H1 (cell line): ENCODE measurements around the gene NUP42. TPM values are rescaled to one million over a fixed set of nuclear protein-coding genes. Genes with fewer than 3 reads are reported as not detected.

Source experiments
- CHD1 ChIP-seq: IDR thresholded peaks from 2 replicates; pipeline ENCODE4 v1.6.1; 2012; ENCODE audit warnings: low read depth, low read length, improper control_type of control experiment
- EGR1 ChIP-seq: IDR thresholded peaks from 2 replicates; pipeline ENCODE4 v1.6.1; 2011; ENCODE audit warnings: low read depth, low read length, borderline replicate concordance
- GABPA ChIP-seq: IDR thresholded peaks from 2 replicates; pipeline ENCODE4 v1.6.1; 2011; ENCODE audit warnings: mild to moderate bottlenecking, low read length, moderate library complexity, borderline replicate concordance; ENCODE audit not compliant: insufficient read depth
- PHF8 ChIP-seq: fragments of 200-600 bp; sonication (generic); conservative IDR thresholded peaks from 2 replicates; pipeline ENCODE4 v1.7.1; 2012; ENCODE audit warnings: low read depth, mild to moderate bottlenecking, inconsistent platforms, low read length, moderate library complexity
- POLR2A ChIP-seq, 2 experiments: IDR thresholded peaks; 1 replicate in 1 of 2; 2 replicates in 1 of 2; pipeline ENCODE4 v1.6.1; 2011; ENCODE audit warnings: low read depth in 2 of 2, low read length in 2 of 2, mild to moderate bottlenecking in 2 of 2; ENCODE audit errors: control extremely low read depth in 1 of 2
- SAP30 ChIP-seq: fragments of 300-600 bp; sonication (generic); IDR thresholded peaks from 2 replicates; pipeline ENCODE4 v1.7.1; 2012; ENCODE audit warnings: low read length, moderate library complexity, mild to moderate bottlenecking, inconsistent platforms; ENCODE audit not compliant: insufficient read depth, insufficient replicate concordance
- SUZ12 ChIP-seq: fragments of 200-600 bp; sonication (generic); IDR thresholded peaks from 2 replicates; pipeline ENCODE4 v1.6.1; 2012; ENCODE audit warnings: mild to moderate bottlenecking, inconsistent platforms, low read length, moderate library complexity, mixed read lengths
- polyA plus RNA-seq, 7 experiments: library from polyadenylated mRNA; depleted of rRNA in 3 of 7; stranded (reverse) in 5 of 7; unstranded in 2 of 7; fragments of >200 nt in 5 of 7; fragments of 200-250 nt in 2 of 7; gene quantifications; 1 replicate in 5 of 7; 2 replicates in 1 of 7; 4 replicates in 1 of 7; pipeline versions ENCODE4 v1.2.1 to v1.2.3, GENCODE V29; 2011 to 2013; ENCODE audit warnings: missing spikeins in 2 of 7, mixed read lengths in 2 of 7
- total RNA-seq: library from RNA; stranded (reverse); fragmentation: NEBNext Ultra II Directional; extraction: Animal tissue kit (Norgen Biotek cat#: 25700); gene quantifications from 2 replicates; pipeline ENCODE4 v1.2.1, GENCODE V29; 2021
- TF ChIP-seq, protein P1 (sequence below): fragments of 300-600 bp; sonication (generic); IDR thresholded peaks from 2 replicates; pipeline ENCODE4 v1.7.1; 2012; ENCODE audit warnings: low read length, moderate library complexity, mild to moderate bottlenecking, inconsistent platforms; ENCODE audit not compliant: insufficient replicate concordance

Gene NUP42
- total and polyA plus RNA-seq, 2 of the 8 experiments (the other 6 are each of a cell fraction or from before 2014, with no cell fraction given): 31.8 to 41.2 TPM

DNA sequence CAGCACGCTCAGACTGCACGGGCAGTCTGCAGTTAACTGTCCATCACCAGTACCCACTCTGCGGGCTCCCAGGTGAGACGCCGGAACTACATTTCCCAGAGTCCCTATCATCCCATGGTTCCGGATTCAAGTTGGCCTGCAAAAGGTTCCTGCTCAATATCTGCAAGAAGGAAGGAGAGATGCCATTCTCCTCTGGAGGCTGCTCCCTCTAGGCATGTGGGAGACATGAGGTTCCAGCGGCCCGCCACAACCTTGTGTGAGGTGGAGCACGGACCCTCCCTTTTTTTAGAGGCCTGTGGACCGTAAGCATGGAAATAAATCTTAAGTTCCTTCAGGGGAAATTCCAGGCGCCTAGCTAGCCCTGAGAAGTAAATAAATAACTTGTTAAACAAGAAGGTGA, 29.7 kb downstream of the NUP42 start (continued):
- TF ChIP-seq, protein P1, sequence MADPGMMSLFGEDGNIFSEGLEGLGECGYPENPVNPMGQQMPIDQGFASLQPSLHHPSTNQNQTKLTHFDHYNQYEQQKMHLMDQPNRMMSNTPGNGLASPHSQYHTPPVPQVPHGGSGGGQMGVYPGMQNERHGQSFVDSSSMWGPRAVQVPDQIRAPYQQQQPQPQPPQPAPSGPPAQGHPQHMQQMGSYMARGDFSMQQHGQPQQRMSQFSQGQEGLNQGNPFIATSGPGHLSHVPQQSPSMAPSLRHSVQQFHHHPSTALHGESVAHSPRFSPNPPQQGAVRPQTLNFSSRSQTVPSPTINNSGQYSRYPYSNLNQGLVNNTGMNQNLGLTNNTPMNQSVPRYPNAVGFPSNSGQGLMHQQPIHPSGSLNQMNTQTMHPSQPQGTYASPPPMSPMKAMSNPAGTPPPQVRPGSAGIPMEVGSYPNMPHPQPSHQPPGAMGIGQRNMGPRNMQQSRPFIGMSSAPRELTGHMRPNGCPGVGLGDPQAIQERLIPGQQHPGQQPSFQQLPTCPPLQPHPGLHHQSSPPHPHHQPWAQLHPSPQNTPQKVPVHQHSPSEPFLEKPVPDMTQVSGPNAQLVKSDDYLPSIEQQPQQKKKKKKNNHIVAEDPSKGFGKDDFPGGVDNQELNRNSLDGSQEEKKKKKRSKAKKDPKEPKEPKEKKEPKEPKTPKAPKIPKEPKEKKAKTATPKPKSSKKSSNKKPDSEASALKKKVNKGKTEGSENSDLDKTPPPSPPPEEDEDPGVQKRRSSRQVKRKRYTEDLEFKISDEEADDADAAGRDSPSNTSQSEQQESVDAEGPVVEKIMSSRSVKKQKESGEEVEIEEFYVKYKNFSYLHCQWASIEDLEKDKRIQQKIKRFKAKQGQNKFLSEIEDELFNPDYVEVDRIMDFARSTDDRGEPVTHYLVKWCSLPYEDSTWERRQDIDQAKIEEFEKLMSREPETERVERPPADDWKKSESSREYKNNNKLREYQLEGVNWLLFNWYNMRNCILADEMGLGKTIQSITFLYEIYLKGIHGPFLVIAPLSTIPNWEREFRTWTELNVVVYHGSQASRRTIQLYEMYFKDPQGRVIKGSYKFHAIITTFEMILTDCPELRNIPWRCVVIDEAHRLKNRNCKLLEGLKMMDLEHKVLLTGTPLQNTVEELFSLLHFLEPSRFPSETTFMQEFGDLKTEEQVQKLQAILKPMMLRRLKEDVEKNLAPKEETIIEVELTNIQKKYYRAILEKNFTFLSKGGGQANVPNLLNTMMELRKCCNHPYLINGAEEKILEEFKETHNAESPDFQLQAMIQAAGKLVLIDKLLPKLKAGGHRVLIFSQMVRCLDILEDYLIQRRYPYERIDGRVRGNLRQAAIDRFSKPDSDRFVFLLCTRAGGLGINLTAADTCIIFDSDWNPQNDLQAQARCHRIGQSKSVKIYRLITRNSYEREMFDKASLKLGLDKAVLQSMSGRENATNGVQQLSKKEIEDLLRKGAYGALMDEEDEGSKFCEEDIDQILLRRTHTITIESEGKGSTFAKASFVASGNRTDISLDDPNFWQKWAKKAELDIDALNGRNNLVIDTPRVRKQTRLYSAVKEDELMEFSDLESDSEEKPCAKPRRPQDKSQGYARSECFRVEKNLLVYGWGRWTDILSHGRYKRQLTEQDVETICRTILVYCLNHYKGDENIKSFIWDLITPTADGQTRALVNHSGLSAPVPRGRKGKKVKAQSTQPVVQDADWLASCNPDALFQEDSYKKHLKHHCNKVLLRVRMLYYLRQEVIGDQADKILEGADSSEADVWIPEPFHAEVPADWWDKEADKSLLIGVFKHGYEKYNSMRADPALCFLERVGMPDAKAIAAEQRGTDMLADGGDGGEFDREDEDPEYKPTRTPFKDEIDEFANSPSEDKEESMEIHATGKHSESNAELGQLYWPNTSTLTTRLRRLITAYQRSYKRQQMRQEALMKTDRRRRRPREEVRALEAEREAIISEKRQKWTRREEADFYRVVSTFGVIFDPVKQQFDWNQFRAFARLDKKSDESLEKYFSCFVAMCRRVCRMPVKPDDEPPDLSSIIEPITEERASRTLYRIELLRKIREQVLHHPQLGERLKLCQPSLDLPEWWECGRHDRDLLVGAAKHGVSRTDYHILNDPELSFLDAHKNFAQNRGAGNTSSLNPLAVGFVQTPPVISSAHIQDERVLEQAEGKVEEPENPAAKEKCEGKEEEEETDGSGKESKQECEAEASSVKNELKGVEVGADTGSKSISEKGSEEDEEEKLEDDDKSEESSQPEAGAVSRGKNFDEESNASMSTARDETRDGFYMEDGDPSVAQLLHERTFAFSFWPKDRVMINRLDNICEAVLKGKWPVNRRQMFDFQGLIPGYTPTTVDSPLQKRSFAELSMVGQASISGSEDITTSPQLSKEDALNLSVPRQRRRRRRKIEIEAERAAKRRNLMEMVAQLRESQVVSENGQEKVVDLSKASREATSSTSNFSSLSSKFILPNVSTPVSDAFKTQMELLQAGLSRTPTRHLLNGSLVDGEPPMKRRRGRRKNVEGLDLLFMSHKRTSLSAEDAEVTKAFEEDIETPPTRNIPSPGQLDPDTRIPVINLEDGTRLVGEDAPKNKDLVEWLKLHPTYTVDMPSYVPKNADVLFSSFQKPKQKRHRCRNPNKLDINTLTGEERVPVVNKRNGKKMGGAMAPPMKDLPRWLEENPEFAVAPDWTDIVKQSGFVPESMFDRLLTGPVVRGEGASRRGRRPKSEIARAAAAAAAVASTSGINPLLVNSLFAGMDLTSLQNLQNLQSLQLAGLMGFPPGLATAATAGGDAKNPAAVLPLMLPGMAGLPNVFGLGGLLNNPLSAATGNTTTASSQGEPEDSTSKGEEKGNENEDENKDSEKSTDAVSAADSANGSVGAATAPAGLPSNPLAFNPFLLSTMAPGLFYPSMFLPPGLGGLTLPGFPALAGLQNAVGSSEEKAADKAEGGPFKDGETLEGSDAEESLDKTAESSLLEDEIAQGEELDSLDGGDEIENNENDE: no peak
- TF ChIP-seq SAP30: no peak
- no peak for TF ChIP-seq EGR1
- TF ChIP-seq PHF8: no peak
- TF ChIP-seq CHD1: no peak
- no peak for TF ChIP-seq GABPA
- no peak for TF ChIP-seq POLR2A (IDR thresholded peaks at IDR 0.05; ENCODE audit: control extremely low read depth in 1 of 2, low read depth in 2 of 2, low read length in 2 of 2)
- no peak for TF ChIP-seq SUZ12
